H9 (cell line): ENCODE data around the gene FABP3. TPM values are rescaled to one million over a fixed set of nuclear protein-coding genes. Genes with fewer than 3 reads are reported as not detected.

ENCODE experiments used
- DNase-seq: peaks from one replicate; pipeline ENCODE4 v3.0.0-alpha.2; 2017
- H2AFZ ChIP-seq: one replicate; pipeline ENCODE4 v1.6.1; 2013; ENCODE audit warnings: mild to moderate bottlenecking, low read length, control low read depth, moderate library complexity
- H2AK5ac ChIP-seq: 2 replicates; pipeline ENCODE4 v1.6.1; 2013; ENCODE audit warnings: low read length, control low read depth, mixed read lengths; ENCODE audit not compliant: insufficient read length
- H2BK120ac ChIP-seq: one replicate; pipeline ENCODE4 v1.6.1; 2013; ENCODE audit warnings: low read depth, mild to moderate bottlenecking, low read length, control low read depth, inconsistent platforms; ENCODE audit not compliant: poor library complexity, severe bottlenecking
- H2BK12ac ChIP-seq: 2 replicates; pipeline ENCODE4 v1.6.1; 2013; ENCODE audit warnings: low read length, control low read depth, mixed read lengths, low read depth; ENCODE audit not compliant: insufficient read length
- H2BK15ac ChIP-seq: 2 replicates; pipeline ENCODE4 v1.6.1; 2013; ENCODE audit warnings: low read depth, low read length, control low read depth
- H2BK20ac ChIP-seq: one replicate; pipeline ENCODE4 v1.6.1; 2013; ENCODE audit warnings: low read depth, mild to moderate bottlenecking, low read length, control low read depth, inconsistent platforms; ENCODE audit not compliant: poor library complexity, severe bottlenecking
- H2BK5ac ChIP-seq: 2 replicates; pipeline ENCODE4 v1.6.1; 2013; ENCODE audit warnings: low read length, control low read depth, mixed read lengths; ENCODE audit not compliant: insufficient read length
- H3K14ac ChIP-seq: 2 replicates; pipeline ENCODE4 v1.6.1; 2013; ENCODE audit warnings: low read length, control low read depth; ENCODE audit not compliant: insufficient read depth
- H3K18ac ChIP-seq: 2 replicates; pipeline ENCODE4 v1.6.1; 2013; ENCODE audit warnings: low read depth, mild to moderate bottlenecking, mixed read lengths, low read length, control low read depth; ENCODE audit not compliant: insufficient read length
- H3K23ac ChIP-seq: 2 replicates; pipeline ENCODE4 v1.6.1; 2013; ENCODE audit warnings: low read length, control low read depth, mixed read lengths, low read depth; ENCODE audit not compliant: insufficient read length
- H3K23me2 ChIP-seq: 2 replicates; pipeline ENCODE4 v1.6.1; 2013; ENCODE audit warnings: low read depth, mild to moderate bottlenecking, mixed read lengths, low read length, control low read depth; ENCODE audit not compliant: insufficient read length, poor library complexity, severe bottlenecking
- H3K27ac ChIP-seq: 2 replicates; pipeline ENCODE4 v1.5.1; 2013; ENCODE audit warnings: low read length, control low read depth, mixed read lengths, low read depth; ENCODE audit not compliant: insufficient read length
- H3K27me3 ChIP-seq: 2 replicates; pipeline ENCODE4 v1.6.1; 2013; ENCODE audit warnings: low read length, control low read depth, inconsistent platforms; ENCODE audit not compliant: insufficient read depth
- H3K4ac ChIP-seq: 2 replicates; pipeline ENCODE4 v1.6.1; 2013; ENCODE audit warnings: low read depth, mild to moderate bottlenecking, control low read depth, inconsistent platforms, low read length, moderate library complexity
- H3K4me1 ChIP-seq: 2 replicates; pipeline ENCODE4 v1.6.1; 2013; ENCODE audit warnings: low read length, control low read depth, inconsistent platforms; ENCODE audit not compliant: insufficient read depth
- H3K4me2 ChIP-seq: 2 replicates; pipeline ENCODE4 v1.6.1; 2013; ENCODE audit warnings: low read length, control low read depth, mixed read lengths; ENCODE audit not compliant: insufficient read length, insufficient read depth
- H3K56ac ChIP-seq: 2 replicates; pipeline ENCODE4 v1.6.1; 2013; ENCODE audit warnings: low read depth, mild to moderate bottlenecking, mixed read lengths, low read length, control low read depth; ENCODE audit not compliant: insufficient read length
- H3K79me1 ChIP-seq: 2 replicates; pipeline ENCODE4 v1.6.1; 2013; ENCODE audit warnings: low read depth, mild to moderate bottlenecking, moderate library complexity, low read length, control low read depth, inconsistent platforms; ENCODE audit not compliant: insufficient read depth, poor library complexity, severe bottlenecking
- H3K79me2 ChIP-seq: 2 replicates; pipeline ENCODE4 v1.6.1; 2013; ENCODE audit warnings: low read length, control low read depth, inconsistent platforms; ENCODE audit not compliant: insufficient read depth
- H3K9ac ChIP-seq: 2 replicates; pipeline ENCODE4 v1.6.1; 2013; ENCODE audit warnings: low read length, control low read depth, mixed read lengths; ENCODE audit not compliant: insufficient read length; ENCODE audit errors: extremely low read depth
- H3K9me3 ChIP-seq: one replicate; pipeline ENCODE4 v1.6.1; 2013; ENCODE audit warnings: low read depth, low read length, inconsistent platforms; ENCODE audit not compliant: control insufficient read depth
- H3T11ph ChIP-seq: one replicate; pipeline ENCODE4 v1.6.1; 2013; ENCODE audit warnings: mild to moderate bottlenecking, low read length, control low read depth, inconsistent platforms
- H4K20me1 ChIP-seq: one replicate; pipeline ENCODE4 v1.6.1; 2013; ENCODE audit not compliant: control insufficient read depth, insufficient read length, insufficient read depth
- H4K5ac ChIP-seq: 2 replicates; pipeline ENCODE4 v1.6.1; 2013; ENCODE audit warnings: low read depth, mild to moderate bottlenecking, mixed read lengths, low read length, control low read depth; ENCODE audit not compliant: insufficient read length
- H4K8ac ChIP-seq: replicated peaks from 2 replicates; pipeline ENCODE4 v1.6.1; 2013; ENCODE audit warnings: low read length, control low read depth, mixed read lengths, low read depth; ENCODE audit not compliant: insufficient read length
- H4K91ac ChIP-seq: 2 replicates; pipeline ENCODE4 v1.6.1; 2013; ENCODE audit warnings: low read depth, mild to moderate bottlenecking, moderate library complexity, mixed read lengths, low read length, control low read depth; ENCODE audit not compliant: insufficient read length
- H3K27ac Mint-ChIP-seq, 3 experiments: 2 replicates in 2 of 3; 3 replicates in 1 of 3; pipeline ENCODE4 v1.8.0; 2020 to 2021; ENCODE audit warnings: mixed read lengths in 3 of 3, mild to moderate bottlenecking in 1 of 3, moderate library complexity in 1 of 3
- H3K27me3 Mint-ChIP-seq: 2 replicates; pipeline ENCODE4 v1.8.0; 2021; ENCODE audit warnings: low read depth, mild to moderate bottlenecking, moderate library complexity, mixed read lengths
- H3K36me3 Mint-ChIP-seq, 3 experiments: 2 replicates in 2 of 3; 3 replicates in 1 of 3; pipeline ENCODE4 v1.8.0; 2020 to 2021; ENCODE audit warnings: low read depth in 3 of 3, mixed read lengths in 3 of 3; ENCODE audit not compliant: insufficient read depth in 1 of 3
- H3K4me1 Mint-ChIP-seq, 2 experiments: 2 replicates each; pipeline ENCODE4 v1.8.0; 2020; ENCODE audit warnings: mixed read lengths in 2 of 2
- H3K4me3 Mint-ChIP-seq, 2 experiments: 2 replicates in 1 of 2; 3 replicates in 1 of 2; pipeline ENCODE4 v1.8.0; 2020 to 2021; ENCODE audit warnings: mild to moderate bottlenecking in 2 of 2, mixed read lengths in 2 of 2, moderate library complexity in 1 of 2
- H3K9me3 Mint-ChIP-seq, 2 experiments: 2 replicates in 1 of 2; 3 replicates in 1 of 2; pipeline ENCODE4 v1.8.0; 2020; ENCODE audit warnings: mild to moderate bottlenecking in 2 of 2, mixed read lengths in 2 of 2, moderate library complexity in 1 of 2
- WGBS: extraction: QIAGEN DNeasy Blood & Tissue Kit; methylation state at CpG from one replicate; pipeline ENCODE4 v1.1.7; 2013; ENCODE audit warnings: missing lambda C conversion rate, low lambda C conversion rate, mixed read lengths; ENCODE audit not compliant: insufficient read length; ENCODE audit errors: extremely low coverage; 5-methylcytosine and 5-hydroxymethylcytosine counted together
- total RNA-seq: library from RNA; stranded (reverse); gene quantifications from 2 replicates; pipeline ENCODE4 v1.2.1, GENCODE V29; 2021
- TF ChIP-seq, protein P1 (sequence below): fragments of 200-600 bp; sonication (generic); conservative IDR thresholded peaks from 3 replicates; pipeline ENCODE4 v1.8.0; 2021; ENCODE audit warnings: antibody characterized with exemption, mild to moderate bottlenecking

FABP3 gene
- total RNA-seq, 1 experiment from 2014 or later = 9.0 TPM

- H3K4me2 ChIP-seq = peak overlapping the region; percentile 79
- H3K27ac Mint-ChIP-seq = peak overlapping the region; percentile 72 to 97 (median 88); a peak in 6 of 7 replicates
Observed at GRCh38 chr1:31373897-31374486, 1.1 kb upstream of the FABP3 start.

More at GRCh38 chr1:31373897-31374486, 1.1 kb upstream of the FABP3 start:
- H3T11ph ChIP-seq = no peak overlapping the region
- no peak for DNase-seq
- H3K27ac ChIP-seq = no peak overlapping the region
- peaks cover 43 to 49% of the 10 kb centered on the region in 2 experiments for H3K4me1 Mint-ChIP-seq
- H2BK120ac ChIP-seq = no peak overlapping the region
- no peaks in the 10 kb centered on the region; a peak in 1 of 5 replicates for H3K9me3 Mint-ChIP-seq
- no peak overlapping the region for H3K56ac ChIP-seq
- peaks cover 10% of the 10 kb centered on the region for H3K23me2 ChIP-seq
- 0 out of 2 replicates have a peak overlapping the region, but pooled peaks have one; percentile 60 for H3K14ac ChIP-seq
- no peaks in the 10 kb centered on the region for H3K27me3 ChIP-seq
- H3K79me1 ChIP-seq = no peaks in the 10 kb centered on the region
- TF ChIP-seq, protein P1, sequence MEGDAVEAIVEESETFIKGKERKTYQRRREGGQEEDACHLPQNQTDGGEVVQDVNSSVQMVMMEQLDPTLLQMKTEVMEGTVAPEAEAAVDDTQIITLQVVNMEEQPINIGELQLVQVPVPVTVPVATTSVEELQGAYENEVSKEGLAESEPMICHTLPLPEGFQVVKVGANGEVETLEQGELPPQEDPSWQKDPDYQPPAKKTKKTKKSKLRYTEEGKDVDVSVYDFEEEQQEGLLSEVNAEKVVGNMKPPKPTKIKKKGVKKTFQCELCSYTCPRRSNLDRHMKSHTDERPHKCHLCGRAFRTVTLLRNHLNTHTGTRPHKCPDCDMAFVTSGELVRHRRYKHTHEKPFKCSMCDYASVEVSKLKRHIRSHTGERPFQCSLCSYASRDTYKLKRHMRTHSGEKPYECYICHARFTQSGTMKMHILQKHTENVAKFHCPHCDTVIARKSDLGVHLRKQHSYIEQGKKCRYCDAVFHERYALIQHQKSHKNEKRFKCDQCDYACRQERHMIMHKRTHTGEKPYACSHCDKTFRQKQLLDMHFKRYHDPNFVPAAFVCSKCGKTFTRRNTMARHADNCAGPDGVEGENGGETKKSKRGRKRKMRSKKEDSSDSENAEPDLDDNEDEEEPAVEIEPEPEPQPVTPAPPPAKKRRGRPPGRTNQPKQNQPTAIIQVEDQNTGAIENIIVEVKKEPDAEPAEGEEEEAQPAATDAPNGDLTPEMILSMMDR = no peak
- H4K5ac ChIP-seq = no peak overlapping the region
- H3K27me3 Mint-ChIP-seq = peaks cover 7% of the 10 kb centered on the region
- H2AFZ ChIP-seq = no peak overlapping the region
- H3K36me3 Mint-ChIP-seq = no peaks in the 10 kb centered on the region
- no peak overlapping the region for H2BK20ac ChIP-seq
- H4K20me1 ChIP-seq = no peaks in the 10 kb centered on the region
- H3K4ac ChIP-seq = no peak overlapping the region
- H3K9me3 ChIP-seq = no peaks in the 10 kb centered on the region
- H2BK15ac ChIP-seq = no peak overlapping the region
- no peak overlapping the region for H3K23ac ChIP-seq
- H4K91ac ChIP-seq = no peak overlapping the region
- H3K9ac ChIP-seq = peak overlapping the region; percentile 31
- no peak overlapping the region for H2BK12ac ChIP-seq
- peak overlapping the region; percentile 67 to 79 for H3K4me3 Mint-ChIP-seq
- no CpG with 5 or more reads among the region's 11 CpGs for WGBS
- no peak overlapping the region for H2BK5ac ChIP-seq
- H2AK5ac ChIP-seq = no peak overlapping the region
- peak overlapping the region; percentile 29 for H3K18ac ChIP-seq
- H4K8ac ChIP-seq = no peak overlapping the region
- no peaks in the 10 kb centered on the region for H3K79me2 ChIP-seq
- peaks cover 13% of the 10 kb centered on the region for H3K4me1 ChIP-seq
